GM18499 (cell line): ENCODE data around the gene PAX6.

Source experiments
- ATAC-seq: cut with Tn5 transposase; IDR thresholded peaks from one replicate; pipeline ENCODE4 v1.9.1; 2021; ENCODE audit warnings: moderate number of reproducible peaks; ENCODE audit not compliant: insufficient read depth, unreplicated experiment

Gene PAX6

DNA sequence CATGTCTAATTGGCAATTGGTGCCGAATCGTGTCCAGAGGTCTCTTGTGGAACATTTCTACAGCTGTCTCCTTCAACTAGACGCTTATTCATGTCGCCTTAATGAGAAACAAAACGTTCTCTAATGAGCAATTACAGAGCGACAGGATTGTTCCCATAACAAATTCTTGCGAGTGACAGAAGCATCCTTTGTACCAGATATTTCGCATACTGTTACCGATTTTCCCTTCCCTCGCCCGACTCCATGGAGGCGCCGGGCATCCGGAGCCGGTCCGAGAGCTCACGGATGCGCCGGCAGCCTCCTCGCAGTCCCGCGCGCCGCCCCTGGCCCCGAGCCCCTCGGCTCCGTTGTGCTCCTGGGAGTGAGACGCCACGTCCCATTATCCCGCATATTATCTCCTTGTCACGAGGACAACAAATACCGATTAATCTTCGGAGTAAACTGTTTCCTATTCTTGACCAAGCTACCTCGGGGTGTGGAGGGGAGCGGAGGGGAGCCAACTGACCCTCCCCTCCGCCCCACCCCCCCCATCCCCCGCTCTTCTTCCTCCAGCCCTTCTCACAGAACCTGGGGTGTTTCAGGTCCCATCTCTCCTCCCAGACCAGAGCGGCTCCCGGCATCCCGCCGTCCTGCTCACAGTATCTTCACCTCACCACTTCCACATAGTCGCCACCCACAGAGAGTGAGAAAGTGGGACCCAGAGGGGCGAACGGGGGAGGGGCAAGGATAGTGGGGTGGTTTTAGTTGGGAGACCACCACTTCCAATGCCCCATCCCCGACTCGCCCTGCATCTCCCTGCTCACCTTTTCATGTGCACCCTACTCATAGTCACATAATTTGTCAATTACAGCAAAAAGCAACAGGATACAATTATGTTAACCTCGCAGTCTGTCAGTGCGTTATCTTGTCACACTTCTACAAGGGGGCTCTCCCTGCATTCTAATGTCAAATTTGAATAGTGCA, 11.4 kb downstream of the PAX6 start:
- ATAC-seq, result no peak

DNA sequence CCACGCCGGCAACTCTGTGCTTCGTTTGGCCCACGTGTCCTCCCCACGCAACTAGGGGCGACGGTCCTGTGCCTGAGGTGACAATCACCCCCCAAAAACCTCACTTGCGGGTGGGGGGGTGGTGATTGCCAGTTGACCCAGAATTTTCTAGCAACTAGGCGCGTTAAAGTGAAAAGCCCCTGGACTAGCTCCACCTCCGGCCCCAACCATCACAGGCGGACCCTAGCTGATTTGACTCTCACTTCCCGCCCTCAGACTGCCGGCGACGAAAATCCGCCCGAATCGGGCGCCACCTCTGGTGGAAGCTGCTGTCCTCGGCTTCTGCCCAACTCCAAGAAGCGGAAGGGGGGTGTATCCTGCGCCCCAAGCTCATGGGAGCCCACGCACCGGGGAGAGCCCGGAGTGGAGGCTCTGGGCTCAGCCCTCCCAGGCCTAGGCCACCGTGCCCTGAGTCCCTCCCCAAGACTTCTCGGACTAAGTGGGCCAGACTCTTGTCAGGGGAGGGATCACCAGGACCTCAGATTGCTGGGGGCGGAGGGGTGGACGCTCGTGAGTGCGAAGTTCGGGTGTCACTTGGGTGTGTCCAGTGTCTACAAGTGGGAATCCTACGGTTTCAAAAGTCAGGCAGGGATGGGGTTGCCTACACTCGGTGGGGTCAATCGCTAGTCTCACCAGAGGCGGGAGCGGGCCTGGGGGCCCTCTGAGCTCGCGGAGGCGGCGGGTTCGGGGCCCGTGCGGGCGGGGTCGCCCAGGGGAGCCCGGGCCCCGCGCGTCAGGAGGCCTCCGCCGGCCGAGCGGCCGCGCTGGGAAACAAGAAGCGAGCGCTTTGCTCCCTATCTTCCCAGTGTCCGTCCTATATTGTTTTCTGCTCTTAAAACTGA, 12.3 kb downstream of the PAX6 start:
- ATAC-seq, result no peak

DNA sequence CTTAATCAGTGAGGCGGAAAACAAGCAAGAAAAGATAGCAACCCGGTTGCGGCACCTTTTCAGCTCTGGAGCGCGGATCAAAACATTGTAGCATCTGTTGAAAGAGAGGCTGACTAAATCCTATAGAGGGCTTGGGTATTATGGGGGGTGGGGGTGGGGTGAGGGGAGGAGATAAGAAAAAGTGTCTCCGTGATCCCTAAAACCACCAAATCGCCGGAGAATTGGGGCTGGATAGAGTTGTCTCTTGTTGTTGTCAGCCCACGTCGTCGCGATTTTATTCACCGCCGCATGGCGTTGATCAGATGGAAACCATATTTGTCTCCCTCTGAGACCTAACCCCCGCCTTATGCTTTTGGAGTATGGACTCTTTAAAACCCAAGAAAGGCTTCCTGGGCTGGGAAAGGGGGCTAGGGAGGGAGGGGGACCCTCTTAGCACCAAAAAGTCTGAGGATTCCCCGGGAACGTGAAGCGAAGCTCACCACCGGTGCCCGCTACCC, 13.0 kb downstream of the PAX6 start:
- no peak for ATAC-seq

DNA sequence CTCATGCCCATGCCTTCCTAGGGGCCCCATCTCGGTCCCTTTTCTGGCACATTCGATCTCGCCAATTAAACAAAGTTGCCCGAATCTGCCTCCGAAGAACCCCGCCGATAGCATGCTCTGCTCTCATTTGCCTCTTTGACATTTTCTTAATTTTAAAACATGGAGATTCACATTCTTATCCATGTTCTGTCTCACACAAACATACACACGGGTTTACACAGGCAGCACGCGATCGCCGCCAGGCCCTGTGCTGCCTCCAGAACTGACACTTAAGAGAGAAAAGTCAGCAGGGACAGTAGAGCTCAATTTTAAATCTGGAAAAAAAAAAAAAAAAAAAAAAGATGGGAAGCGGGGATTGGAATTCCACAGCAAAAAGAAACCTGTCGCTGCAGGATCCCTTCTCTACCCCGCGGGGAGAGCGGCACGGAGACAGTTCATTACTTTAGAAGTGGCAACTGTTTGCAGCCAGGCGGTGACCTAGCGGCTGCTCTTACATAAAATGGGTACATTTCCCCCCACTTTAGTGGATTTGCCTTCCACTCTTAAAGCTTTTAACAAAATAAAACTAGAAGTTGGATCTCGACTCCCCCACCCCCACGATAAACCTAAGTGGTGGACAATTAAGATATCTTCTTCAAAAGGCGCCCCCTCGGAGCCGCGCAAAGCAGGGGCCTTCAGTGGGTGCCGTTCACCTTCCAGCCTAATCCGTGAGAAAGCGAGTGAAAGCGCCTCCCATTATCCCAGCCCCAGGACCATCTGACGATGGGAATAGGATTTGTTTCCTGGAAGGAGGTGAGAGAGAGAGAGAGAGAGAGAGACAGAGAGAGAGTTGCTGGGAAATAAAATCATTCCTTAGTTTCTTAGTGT, 13.7 kb downstream of the PAX6 start:
- no peak for ATAC-seq

DNA sequence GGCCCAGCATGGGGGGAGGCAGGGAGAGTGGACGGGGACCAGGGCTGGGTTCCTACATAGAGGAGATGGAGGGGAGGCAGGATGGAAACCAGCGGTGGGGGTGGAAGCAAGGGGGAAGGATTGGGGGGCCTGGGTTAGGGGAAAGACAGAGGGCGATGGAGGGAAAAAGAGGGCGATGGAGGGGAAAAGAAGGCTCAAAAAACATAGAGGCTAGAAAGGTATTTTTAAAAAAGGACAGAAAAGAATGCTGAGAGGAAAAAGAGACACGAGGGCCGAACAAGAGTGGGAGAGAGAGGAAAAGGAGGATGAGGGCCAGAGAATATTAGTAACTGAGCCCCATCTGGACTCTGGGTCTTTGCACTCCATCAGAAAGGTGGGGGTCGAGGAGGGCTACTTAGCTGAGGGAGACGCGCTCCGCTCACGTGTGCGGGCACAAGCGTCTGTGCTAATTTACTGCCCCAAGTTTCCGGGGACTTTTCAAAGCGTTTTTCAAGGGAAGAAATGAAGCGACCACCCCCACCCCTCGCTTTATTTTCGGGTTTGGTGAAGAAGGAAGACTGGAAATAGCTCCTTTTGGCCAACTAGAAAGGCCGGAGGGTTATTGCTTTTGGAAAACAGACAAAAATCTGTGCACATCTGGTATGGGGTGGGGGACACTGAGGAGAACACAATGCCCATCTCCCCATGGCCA, 14.5 kb downstream of the PAX6 start:
- no peak for ATAC-seq

DNA sequence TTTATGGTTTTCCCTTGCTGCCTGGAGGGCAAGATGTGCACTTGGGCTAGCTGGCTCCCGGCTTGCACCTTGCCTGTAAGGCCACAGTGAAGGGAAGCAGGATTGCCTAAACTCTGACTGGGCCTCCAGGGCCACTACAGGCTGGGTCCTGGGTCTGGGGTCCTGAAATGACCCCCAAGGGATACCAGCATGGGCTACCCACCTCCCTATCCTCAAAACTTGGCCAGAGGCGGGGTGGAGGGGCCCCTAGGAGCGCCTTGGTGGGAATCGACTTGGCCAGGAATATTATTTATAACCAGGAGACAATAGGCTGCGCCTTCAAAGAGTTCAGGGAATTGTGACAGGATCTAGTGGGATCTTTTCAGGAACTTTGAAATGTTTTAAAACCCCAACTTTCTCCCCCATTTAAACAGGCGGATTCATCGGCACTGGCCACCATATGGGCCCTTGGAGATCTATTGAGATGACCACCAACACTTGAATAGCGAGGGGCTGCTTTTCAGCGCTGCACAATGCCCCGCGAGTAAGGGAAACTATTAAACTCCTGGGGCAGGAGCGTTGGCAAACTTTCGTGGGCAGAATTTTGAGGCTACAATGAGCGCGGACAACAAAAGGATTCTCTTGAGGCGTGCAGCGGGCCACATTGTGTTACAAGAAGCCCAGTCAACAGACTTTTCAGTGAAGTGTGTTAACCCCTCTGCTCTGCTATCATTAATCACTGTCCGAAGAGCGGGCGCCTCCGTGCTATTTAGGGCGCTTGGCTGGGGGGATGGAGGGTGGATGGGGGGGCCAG, 15.2 kb downstream of the PAX6 start:
- ATAC-seq, result no peak

DNA sequence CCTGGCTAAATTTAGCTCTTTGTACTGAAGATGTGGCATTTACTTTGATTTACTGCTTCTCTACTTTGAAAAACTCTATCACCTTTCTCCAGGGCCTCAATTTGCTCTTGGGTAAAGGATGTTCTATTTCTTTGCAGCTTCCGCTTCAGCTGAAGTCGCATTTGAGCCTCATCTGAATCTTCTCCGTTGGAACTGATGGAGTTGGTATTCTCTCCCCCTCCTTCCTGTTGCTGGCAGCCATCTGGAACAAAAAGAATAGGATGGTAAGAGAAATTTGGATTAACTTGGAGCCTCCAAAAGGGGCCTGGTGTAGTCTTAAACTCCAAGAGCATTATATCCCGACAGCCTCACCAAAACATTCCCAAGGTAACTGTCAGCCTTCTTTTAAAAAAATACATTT, 16.6 kb downstream of the PAX6 start:
- no peak for ATAC-seq

DNA sequence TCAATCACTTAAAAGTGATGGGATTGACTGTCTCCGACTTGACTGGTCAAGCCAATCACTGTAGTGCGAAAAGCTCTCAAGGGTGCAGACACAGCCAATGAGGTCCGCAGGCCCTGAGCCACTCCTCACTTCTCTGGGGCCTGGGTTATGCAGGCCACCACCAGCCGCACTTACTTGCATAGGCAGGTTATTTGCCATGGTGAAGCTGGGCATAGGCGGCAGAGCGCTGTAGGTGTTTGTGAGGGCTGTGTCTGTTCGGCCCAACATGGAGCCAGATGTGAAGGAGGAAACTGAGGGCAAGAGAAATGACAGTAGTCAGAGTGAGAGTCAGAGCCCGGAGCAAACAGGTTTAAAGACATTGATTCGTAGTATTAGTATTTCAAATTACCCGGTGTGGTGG, 17.9 kb downstream of the PAX6 start:
- no peak for ATAC-seq

DNA sequence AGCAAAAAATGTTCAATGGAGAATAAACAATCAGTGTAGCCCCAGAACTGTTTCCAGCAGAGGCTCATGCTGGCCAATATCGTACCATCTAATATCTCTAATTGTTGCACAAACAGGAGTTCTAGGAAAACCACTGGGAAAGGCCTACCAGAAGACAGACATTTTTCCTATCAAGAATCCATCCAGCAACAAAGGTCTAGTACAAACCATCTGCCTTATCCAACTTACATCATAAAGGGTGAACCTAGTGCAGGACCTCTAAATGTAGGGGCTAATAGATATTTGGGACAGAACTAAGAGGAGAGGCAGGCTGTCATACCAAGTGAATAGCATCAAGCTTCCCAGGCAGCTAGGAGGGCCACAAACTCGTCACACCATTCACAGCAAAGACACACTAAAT, 18.7 kb downstream of the PAX6 start:
- no peak for ATAC-seq

DNA sequence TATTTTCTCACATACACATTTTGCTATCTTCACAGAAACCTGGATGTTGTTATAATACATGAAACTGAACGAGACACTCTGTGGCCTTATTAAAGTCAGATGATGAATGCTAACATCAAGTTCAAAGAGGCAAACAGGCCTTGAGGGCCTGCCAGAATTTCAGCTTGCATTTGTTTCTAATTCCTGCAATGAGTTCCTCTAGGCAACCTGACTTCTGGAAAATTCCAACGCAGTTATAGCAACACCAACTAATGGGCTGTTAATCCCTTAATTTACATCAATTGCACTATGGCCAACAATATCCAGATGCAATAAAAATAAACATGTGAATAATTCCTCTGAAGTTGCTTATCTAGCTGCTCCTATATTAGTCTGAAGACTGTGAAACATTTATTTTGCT, 19.1 kb downstream of the PAX6 start:
- ATAC-seq, result no peak

DNA sequence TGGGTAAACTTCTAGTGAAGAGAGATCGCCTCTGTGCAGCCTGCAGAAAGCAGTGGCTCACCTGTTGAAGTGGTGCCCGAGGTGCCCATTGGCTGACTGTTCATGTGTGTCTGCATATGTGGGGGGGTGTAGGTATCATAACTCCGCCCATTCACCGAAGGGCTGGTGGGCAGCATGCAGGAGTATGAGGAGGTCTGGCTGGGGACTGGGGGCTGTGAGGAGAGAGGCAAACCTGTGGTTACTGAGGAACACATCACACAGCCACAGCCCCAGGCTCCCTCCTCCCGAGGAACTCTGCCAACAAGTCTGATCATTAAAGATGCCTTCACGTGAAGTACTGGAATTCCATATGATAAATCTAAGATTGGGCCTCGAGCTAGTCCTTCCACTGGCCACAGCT, 20.5 kb downstream of the PAX6 start:
- ATAC-seq, result no peak

DNA sequence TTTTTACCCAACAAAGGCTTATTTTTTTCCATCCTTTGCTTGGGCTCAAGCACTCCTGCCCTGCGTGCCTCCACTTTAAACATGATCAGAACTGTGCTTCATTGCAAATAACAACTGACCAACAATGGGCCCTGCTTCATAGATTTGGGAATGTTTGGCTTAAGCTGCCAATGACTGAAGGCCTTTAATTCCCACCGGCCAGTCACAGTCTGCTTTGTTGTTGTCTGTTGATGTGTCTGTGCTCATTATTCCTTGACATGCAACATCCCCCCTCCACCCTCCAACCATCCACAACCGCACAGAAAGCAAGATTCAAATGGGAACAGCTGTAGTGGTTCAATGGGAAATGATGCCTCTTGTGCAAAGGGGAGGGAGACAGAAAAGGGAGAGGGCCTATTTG, 23.0 kb downstream of the PAX6 start:
- ATAC-seq, result no peak

DNA sequence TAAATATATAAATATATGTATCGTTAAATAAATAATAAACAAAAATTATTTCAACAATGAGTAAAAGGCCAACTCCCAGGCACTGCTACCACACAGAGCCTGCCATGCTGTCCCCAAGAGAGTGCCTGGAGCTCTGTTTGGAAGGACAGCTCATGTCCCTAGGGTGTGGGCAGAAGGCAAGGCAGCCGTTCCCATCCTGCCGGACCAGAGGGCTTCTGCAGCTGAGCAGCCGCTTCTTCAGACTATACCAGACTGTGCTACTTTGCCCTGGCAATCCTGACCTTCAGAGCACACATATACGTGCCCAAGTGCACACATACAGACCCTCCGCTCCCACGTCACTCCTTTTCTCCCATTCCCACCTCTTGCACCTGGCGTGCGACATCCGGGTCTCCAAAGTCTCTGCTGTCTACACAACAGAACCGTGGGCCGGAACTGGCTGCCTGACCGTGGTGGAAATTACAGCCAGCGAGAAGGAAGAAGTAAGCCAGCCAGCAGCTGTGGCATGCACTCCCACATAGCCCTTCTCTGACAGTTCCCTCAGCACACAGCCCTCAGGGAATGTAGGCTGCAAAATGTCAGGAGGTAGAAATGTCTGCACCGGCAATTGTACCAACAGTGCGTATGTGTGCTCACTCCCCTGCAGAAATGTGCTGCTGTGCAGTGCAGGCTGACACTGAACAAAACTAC, 24.0 kb downstream of the PAX6 start:
- no peak for ATAC-seq

DNA sequence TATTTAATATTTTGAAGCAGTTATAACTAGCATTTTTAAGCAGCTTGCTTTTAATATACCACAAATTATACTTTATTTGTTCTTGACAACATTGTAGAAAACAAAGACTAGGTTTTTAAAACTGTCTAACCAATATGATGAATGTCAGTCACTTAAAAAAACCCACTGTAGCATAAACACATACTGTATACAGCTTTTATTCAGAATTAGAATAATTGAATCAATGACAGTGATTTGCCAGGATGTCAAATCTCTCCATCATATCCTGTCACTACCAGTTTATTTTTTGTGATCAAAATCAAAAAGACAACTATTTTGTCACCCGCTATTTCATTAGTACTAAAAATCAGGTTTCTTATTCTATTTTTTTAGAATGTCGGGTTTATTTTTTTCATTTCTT, 26.5 kb downstream of the PAX6 start:
- no peak for ATAC-seq

DNA sequence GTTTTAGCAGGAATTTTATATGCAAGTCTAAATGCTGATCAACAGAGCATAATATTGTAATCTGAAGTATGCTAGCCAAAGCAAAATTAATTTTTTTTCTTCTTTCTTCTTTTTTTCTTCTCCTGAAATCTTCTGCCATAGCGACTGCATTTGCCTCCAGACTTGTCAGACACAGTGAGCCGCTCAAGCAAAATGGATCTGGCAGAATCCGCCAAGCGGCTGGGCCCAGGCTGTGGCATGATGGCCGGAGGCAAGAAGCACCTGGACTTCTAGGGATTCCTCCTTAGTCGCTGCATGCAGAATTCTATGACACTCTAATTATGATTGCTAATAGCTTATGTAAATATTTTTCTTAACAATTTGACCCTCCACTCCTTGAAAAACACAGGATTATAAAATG, 27.9 kb downstream of the PAX6 start:
- no peak for ATAC-seq

DNA sequence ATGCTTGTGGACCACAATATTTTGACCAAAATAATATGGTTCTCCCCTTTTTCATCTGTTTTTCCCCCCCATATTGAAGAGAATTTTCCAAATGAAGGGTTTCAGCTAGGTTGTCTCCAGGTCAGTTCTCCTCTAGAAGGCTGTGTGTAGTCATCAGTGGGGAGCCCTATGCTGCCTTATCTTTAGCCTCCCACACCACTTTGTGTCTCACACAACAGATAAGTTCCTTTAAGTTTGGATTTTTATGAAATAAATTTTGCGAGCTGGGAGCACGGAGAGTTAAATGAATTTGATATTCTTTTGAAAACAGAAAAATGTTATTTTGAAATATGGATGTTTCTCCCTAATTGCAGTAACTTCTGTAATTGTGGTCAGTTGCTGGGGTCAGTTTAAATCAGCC, 28.9 kb downstream of the PAX6 start:
- no peak for ATAC-seq

DNA sequence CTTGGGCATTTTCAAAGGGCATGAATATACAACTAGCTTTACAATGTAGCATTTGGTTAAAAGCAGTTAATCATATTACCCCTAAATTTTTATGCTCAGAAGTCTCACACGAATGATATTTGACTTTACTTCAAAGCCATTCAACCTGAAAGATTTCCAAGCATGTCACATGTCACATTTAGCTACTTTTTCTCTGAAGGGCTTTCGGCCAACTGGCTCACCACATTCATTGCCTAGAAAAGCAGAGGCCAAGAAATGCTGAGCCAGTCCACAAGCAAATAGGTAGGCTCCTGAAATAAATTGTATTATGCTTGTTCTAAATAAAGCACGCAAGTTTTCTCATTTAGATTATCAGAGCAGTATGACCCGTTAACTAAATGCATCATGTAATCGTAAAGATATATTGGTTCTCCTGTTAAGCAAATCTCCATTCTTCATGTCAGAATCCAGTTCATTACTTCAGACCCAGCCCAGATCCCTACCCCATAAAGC, 30.6 kb downstream of the PAX6 start:
- ATAC-seq, result no peak

DNA sequence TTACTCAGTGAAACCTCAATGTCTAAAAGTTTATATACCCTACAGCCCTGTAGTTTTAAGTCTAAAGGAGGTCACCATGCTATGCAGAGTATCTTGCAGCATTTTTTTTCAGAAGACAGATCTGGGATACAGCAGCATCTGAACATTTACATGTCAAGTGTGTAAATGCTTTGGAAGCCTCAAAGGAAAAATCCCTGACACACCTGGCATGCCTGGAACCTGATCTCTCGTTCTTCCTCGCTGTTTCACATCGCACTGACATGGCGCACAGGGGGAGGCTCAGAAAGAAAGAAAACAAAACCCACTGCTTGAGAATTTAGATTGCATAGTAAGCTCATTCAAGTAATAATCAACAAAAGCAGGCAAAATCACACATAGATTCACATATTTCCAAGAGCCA, 31.0 kb downstream of the PAX6 start:
- no peak for ATAC-seq
